NCI-H1417 treated with DMSO at 0.1 percent for 48 hours (cell line): ENCODE measurements around the gene ABLIM2.
"Not testable (repeated sequence)": the region's sequence is repeated elsewhere in the genome, so short reads cannot be mapped to it uniquely, and the experiment has no call there.

Experiments used
- DNase-seq: peaks from one replicate; lab custom pipeline; 2025; lab: John Stamatoyannopoulos, UW

Gene ABLIM2

DNA sequence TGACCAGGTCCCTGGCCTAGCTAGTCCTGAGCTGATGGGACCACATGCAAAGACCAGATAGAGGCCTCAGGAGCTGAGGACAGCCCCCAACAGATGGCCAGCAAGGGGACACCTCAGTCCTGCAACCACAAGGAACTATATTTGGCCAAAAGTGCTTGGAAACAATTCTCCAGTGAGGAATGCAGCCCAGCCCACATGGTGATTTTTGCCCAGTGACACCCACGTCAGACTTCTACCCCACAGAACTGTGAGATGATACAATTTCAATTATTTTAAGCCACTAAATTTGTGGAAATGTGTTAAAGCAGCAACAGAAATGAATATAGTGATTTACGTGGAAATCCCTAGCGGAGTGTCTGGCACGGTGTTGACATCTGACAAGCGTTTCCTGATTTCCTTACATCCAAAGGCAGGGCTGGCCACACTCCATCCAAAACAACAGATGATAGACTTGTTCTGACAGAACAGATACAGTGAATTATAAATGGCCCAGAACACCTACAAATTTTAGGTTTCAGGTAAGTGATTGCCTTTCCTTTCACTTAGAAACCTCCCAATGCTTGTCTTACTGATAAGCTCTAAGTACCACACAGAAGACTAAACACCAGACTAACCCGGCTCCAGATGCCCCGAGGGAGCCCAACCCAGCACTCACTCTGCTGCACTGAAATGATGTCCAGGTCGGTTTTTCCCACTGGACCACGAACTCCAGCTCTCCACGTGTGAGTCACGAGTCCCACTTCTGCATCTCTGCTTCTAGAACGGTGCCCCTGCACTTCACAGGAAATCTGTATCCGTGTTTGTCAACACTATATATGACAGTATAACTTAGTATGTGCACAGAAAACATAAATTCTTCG, 224.7 kb downstream of the ABLIM2 start:
- no peak for DNase-seq

DNA sequence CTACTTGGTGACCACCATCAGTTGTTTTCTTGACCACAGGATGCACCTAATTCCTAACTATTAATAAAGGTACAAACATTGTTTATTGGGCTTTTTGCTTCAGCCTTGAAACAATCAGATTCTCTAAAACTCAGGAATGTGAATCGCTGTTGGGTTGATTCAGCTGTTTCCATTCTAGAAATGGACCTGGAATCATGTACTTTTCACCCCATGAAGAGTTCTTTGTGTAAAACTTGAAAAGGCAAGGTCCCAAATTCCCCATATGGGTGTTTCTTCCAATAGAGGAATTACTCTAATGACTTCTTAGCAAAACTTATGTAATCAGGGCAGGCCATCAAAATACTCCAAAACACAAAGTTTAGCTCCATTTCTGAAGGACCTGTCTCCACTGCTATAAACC, 226.3 kb downstream of the ABLIM2 start:
- no peak for DNase-seq

DNA sequence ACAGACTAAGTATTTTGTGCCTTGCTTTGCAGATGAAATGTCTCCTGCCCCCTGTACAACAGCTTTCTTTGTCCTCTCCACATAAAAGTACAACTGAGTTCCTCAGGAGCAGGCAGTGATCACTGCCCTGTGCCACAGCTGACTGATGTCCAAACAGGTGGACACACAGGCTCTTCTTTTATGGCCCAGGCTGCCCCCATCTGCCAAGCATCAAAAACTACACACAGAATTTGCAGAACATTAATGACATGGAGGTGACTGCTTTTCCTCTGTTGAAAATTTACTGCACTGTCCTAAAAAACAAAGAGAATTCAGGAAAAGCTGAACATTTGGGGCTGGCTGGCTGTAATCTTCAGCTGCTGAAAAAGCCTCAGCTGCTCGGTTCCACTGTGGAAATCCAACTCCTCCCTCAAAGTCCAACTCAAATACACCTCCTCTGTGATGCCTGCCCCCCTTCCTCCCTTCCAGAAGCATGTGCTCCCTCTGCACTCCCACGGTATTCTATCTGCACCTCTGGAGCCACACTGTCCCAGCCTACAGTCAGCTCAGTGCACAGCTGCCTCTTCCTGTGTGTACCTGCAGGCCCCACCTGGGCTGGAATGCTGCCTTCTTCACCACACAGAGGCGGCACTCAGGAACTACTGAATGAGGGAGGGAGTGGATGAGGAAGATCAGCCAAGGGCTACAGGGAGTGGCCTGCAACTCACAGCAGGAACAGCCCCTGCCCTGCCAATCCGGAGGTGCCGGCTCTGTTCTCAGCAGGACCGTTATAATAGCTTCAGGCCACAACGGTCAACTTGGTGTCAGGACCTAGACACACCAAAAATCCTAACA, 229.3 kb downstream of the ABLIM2 start:
- no peak for DNase-seq

DNA sequence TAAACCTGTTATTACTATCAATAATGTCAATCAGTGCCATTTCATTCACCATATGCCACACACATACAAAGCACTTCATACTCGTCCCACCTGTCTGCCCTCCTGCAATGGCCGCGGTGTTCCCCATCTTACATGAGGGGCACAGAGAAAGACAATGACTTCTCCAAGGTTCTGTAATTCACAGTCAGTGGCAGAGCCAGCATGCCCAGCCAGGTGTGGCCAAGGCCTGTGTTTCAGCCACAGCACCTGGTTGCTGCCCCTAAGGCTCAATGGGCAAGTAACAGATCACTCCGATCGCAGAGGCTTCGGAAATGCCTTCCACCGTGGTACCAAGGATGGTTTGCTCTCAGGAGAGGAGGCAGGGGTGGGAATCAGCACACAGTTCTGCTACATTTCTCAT, 229.9 kb downstream of the ABLIM2 start:
- DNase-seq, result no peak

DNA sequence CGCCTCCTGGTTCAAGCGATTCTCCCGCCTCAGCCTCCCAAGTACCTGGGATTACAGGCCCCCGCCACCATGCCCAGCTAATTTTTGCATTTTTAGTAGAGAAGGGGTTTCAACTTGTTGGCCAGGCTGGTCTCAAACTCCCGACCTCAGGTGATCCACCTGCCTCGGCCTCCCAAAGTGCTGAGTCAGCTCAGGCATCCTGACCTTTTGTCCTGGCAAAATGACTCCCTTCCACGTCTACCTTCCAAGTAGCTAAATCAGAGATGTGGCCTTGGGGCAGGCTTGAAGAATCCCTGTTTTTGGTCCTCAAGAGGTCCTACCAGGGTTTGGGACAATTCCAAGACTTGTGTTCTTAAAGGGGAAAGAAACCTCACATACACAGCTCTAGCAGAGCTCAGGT, 231.8 kb downstream of the ABLIM2 start:
- DNase-seq, result no peak

DNA sequence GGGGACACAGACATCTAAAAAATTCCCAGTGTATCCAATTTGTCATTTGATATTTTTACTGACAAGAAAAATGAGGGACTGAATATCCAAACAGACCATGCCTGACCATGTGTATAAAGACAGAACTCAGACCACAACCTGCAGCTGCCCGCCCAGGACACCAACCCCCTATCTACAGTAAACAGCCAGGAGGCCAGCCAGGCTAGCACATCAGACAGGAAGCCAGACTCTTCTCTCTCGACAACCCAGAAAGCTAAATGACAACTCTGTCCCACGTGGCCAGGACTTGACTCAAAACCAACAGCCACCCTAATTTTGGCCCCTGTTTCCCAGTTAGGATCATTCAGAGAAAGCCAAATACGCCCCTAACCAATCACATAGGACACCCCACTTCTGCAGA, 234.0 kb downstream of the ABLIM2 start:
- no peak for DNase-seq

DNA sequence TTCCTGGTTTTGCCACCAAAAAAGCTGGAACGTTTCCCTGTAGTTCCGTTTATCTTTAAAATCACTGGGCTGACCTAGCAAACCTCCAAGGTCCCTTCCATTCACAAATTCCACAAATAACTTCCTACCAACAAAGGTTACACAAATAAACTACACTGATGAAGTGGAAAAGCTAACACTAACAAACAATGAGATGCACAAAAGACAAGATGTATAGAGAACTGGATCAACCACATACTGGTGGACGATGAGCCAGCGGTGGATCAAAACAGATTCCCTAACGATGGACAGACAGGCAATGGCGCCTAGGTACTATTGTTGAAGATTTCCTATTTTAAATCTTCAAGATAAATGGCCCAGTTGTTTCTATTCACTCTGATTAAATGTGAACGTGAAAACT, 234.4 kb downstream of the ABLIM2 start:
- no peak for DNase-seq

DNA sequence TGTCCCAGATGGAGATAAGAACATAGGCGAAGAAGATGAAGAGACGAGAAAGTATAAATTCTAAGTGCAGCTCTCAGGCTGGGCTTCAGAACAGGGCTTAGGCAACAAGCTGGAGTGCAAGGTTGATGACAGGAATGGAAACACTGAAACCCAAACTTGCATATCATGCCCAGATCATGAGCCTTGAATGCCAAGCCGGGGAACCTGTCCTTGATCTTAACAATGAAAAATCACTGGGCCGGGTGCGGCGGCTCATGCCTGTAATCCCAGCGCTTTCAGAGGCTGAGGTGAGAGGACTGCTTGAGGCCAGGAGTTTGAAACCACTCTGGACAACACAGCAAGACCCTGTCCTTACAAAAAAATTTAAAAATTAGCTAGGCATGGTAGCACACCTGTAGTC, 236.1 kb downstream of the ABLIM2 start:
- DNase-seq, result no peak

DNA sequence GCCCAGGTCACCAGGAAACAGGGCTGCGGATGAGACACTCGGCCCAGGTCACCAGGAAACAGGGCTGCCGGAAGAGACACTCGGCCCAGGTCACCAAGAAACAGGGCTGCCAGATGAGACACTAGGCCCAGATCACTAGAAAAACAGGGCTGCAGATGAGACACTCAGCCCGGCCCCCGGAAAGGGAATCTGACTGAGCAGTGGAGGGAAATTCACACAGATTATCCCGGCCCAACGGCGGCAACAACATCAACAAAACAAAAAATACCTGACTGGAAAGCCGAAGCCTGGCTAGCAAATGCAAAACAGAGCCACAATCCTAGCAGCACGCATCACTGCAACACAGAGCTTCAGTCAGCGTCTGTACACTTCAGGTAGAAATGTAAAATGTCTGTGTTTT, 239.6 kb downstream of the ABLIM2 start:
- DNase-seq, result no peak

DNA sequence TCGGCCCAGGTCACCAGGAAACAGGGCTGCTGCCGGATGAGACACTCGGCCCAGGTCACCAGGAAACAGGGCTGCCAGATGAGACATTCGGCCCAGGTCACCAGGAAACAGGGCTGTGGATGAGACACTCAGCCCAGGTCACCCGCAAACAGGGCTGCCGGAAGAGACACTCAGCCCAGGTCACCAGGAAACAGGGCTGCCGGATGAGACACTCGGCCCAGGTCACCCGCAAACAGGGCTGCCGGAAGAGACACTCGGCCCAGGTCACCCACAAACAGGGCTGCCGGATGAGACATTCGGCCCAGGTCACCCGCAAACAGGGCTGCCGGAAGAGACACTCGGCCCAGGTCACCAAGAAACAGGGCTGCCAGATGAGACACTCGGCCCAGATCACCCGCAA, 240.4 kb downstream of the ABLIM2 start:
- not testable (repeated sequence) for DNase-seq

DNA sequence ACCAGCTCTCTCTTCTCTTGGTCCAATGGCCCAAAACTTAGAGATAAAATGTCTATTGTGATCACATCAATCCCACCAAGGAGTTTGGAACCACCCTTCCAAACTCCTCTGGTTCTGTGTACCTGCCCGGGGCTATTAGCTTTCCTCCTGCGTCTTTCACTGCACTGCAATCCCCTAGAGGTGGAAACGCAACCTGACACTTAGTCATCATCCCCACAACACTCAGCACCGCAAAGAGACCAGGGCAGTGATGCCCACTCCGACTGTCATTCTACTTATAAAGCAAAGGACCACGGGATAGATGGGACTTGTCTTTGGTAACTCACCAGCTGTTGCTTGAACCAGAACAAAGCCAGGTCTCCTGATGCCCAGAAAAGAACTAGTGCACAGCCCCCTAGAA, 240.9 kb downstream of the ABLIM2 start:
- no peak for DNase-seq

DNA sequence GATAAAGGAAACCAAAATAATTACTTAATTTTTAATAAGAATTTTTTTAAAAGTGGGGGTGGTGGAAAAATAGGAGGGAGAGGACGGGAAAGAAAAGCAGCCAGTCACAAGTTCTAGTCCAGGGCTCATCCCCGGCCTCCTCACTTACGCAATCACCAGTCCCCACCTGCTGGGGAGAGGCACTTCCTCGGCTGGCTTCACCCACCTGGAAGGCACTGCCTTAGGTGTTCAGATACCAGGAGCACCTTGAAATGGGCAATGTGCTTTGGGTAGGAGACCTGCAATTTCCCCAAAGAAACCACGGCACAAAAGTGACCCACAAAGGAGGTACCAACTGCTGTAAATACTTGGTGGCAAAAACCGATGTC, 242.8 kb downstream of the ABLIM2 start:
- DNase-seq, result no peak
